Activated T-cell treated with anti-CD3 and anti-CD28 coated beads, Interleukin-2, amount 50 U/mL, for 48 hours (primary cell): ENCODE data around the gene PRKG1.
"Not testable (repeated sequence)": the region's sequence is repeated elsewhere in the genome, so short reads cannot be mapped to it uniquely, and the experiment has no call there.

Experiments
- DNase-seq, 2 experiments: peaks; one replicate each; pipeline ENCODE4 v3.0.0-alpha.2; 2020

The PRKG1 gene

GRCh38 chr10:51672039-51672535, 597.8 kb downstream of the PRKG1 start:
- DNase-seq: no peak

- DNase-seq: no peak
These were observed 600.8 kb downstream of the PRKG1 start for GRCh38 chr10:51675088-51675487.

DNA sequence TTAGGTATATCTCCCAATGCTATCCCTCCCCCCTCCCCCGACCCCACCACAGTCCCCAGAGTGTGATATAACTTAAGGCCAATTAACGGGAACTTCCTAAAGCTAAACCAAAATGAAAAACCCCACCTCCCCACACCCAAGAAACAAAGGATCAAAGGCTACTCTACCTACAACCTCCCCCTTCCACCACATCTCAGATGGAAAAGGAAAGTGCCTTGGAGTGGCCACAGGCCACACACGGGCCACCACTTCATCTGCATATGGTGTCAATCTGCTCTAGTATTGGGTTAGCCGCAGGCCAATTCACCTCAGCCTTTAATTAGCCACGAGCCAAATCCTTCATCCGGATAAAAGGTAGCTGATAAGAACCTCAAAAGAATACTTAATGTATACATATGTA, 605.6 kb downstream of the PRKG1 start:
- no peak for DNase-seq

DNA sequence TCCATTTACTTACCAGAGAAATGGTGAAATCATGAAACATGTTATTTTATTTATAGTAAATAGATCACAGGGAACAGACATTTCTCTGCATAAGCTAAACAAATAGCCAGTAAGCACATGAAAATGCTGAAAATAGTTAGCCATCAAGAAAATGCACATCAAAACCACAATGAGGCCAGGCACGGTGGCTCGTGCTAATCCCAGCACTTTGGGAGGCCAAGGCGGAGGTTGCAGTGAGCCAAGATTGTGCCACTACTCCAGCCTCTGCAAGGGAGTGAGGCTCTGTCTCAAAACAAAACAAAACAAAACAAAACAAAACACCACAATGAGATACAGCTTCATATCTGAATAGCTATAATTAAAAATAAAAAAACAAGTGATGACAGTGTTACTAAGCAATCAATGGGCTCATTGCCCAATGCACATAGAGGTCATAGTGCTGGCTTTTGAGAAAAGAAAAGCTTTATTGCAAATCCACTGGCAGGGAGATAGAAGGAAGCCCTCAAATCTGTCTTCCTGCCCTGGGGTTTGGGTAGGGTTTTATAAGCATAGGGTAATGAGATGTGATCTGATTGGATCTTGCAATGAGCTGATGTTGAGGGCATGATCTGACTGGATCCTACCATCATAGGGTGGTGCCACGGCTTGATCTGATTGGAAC, 608.9 kb downstream of the PRKG1 start:
- no peak for DNase-seq

DNA sequence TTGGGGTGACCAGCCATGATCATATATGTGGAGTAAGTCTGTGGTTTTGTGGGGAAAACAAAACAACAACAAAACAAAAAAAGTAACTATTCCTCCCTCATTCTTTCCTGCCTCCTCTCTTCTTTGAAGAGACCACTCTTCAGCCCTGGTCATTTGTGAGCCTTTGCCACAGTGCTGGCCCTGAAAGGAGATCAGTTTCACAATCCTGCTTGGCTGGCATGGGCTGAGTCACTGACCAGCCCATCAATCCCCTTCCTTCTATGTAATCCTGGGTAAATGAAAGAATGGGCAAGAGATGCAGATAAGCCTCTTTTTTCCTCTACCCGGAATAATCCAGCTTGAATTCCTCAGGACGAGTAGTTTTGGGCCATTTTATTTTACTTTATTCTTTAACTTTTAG, 611.5 kb downstream of the PRKG1 start:
- no peak for DNase-seq

DNA sequence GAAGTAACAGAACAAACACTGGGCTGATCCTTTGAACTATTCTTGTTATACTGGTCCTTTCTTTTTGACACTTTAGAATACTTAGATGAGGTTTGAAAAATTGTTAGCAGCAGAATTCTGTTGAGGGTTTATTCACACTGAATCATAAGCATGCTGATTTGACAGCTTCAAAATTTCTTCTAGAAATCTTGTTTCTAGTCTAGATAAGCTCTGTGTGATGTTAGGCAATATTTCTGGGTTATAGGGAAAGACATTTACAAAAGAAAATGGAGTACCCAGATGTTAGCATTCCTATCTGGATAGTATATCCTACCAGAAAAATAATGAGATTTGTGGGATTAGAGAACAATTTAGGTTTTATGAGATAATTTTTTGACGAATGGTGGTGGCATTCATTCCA, 613.0 kb downstream of the PRKG1 start:
- DNase-seq: no peak

DNA sequence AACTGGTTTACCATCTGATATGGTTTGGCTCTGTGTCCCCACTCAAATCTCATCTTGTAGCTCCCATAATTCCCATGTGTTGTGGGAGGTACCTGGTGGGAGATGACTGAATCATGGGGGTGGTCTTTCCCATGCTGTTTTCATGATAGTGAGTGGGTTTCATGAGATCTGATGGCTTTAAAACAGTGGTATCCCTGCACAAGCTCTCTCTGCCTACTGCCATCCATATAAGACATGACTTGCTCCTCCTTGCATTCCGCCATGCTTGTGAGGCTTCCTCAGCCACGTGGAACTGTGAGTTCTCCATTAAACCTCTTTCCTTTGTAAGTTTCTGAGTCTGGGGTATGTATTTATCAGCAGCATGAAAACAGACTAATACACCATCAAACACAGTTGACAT, 614.5 kb downstream of the PRKG1 start:
- not testable (repeated sequence) for DNase-seq

GRCh38 chr10:51689536-51689935, 615.2 kb downstream of the PRKG1 start:
- no peak for DNase-seq

DNA sequence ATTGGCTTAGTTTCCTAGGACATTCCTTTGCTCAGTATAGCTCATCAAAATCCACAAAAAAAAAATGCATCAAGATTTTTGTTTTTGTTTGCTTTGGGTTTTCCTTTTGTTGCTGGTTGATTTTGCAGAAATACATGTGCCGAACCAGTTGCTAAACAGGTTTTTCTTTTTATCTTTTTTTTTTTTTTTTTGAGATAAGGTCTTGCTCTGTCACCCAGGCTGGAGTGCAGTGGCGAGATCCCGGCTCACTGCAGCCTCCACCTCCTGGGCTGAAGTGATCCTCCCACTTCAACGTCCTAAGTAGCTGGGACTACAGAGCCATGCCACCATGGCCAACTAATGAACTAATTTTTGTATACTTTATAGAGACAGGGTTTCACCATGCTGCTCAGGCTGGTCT, 616.8 kb downstream of the PRKG1 start:
- no peak for DNase-seq

- no peak for DNase-seq
These were observed 619.9 kb downstream of the PRKG1 start for GRCh38 chr10:51694086-51694768.

GRCh38 chr10:51696251-51696650, 622.0 kb downstream of the PRKG1 start:
- no peak for DNase-seq

GRCh38 chr10:51698473-51699063, 624.3 kb downstream of the PRKG1 start:
- DNase-seq: no peak

GRCh38 chr10:51699145-51699474, 624.8 kb downstream of the PRKG1 start:
- no peak for DNase-seq

DNA sequence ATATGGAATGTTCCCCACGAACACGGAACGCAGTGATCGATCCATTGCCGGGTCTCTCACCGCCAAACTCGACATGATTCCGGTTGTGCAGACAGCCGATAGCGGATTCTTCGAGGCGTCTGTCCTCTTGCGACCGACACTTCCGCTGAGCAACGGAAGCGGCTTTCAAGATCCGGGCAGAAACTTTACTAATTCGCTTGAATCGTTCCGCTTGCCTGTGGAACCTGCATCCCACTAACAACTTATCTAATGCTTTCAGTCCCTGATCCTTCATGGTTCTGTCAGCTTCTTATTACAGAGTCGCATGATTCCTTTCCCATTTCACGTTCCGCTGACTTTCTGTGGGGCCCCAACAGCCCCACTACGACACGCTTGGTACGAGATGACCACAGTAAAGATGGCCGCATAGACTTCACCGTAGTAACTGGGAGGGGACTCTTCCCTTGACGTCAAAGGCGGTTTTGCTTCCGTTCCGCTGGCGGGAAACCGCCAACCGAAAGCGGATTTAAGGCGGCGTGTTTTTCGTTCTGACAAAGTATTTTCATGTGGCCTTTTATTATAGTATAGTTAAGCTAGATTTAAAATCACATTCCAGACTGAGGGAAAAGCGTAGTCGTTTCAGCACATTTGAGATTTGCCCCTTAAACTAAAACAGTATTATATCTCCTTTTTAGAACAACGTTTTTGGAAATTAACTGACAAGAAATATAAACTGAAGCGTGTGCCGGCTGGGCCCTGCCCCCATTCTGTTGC, 625.4 kb downstream of the PRKG1 start, which contains the start of gene CSTF2T:
TSS of gene CSTF2T (minus strand) at position 121 of the 753 bp plus-strand sequence. CDS start at position 75, 46 bp downstream.
- peak; percentile 91 to 92 for DNase-seq

- DNase-seq: no peak
These were observed 626.0 kb downstream of the PRKG1 start for GRCh38 chr10:51700228-51700817.

DNA sequence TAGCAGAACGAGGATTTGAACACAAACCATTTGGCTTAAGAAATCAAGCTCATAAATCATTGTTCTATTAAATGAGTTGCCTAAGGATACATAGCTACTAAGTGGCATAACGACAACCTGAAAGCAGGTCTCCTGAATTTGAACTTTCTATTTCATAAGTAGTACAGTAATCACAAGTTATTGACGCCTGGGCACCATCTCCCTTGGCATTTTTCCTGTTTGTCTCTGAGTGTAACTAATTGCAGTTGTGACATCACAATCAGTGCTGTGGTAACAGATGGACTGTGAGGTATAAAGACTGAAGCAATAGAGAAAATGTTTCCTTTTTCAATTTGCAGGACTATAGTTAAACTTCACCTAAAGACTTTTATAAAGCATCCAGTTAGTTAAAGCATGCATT, 631.5 kb downstream of the PRKG1 start:
- DNase-seq: no peak

DNA sequence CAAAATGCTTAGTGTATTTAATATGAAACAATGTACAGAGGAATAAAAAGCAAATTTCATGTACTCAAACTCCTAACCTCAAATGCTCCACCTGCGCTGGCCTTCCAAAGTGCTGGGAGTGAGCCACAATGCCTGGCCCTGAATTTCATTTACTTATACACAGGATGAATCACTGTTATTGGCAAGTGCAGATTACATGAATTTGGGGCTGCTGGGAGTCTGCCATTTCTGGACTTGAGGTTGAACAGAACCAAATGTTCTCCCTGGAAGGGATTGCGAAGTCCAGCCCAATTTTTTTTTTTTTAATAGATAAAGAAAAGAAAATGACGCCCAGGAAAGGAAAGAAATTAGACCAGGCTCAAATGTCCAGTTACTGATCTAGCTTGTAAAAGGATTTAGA, 631.9 kb downstream of the PRKG1 start:
- DNase-seq: no peak

- no peak for DNase-seq
These were observed 633.1 kb downstream of the PRKG1 start for GRCh38 chr10:51707392-51707791.

DNA sequence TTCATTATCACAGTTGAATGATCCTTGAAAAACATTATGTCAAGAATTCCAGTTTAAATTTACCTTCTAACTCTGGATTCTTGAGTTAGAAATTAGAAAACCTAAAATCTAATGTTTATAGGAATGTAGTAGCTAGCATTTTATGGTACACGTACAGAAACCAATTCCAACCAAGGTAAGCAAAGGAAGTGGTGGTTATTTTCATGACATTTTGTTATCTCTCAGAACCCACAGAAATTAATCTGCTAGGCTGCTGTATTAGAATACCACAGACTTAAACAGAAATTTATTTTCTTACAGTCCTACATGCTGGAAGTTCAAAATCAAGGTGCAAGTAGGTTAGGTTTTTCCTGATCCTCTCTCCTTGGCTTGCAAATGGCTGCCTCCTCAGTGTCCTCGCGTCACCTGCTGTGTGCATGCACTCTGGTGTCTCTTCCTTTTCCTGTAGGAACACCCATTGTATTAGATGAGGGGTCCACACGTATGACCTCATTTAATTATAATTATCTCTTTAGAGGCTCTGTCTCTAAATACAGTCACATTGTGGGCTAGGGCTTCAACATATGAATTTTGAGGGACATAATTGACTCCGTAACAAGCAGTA, 633.6 kb downstream of the PRKG1 start:
- no peak for DNase-seq

DNA sequence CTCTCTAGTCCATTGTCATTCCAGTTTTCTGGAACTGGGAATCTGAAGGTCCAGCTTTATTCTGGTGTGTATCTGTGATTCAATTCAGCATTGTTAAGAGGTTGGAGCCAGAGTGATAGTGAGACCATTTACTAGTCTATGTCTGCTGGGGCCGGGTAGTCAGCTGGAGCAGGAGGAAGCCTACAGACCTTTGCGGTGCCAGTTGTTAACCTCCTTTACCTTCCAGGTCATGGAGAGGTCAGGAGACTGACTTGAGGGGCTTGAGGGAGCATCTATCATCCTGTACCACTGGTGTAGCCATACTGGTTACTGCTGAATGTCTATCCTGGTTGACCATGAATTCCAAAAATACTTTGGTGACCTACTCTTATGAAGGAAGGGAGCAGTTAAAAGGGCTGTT, 634.3 kb downstream of the PRKG1 start:
- DNase-seq: no peak

DNA sequence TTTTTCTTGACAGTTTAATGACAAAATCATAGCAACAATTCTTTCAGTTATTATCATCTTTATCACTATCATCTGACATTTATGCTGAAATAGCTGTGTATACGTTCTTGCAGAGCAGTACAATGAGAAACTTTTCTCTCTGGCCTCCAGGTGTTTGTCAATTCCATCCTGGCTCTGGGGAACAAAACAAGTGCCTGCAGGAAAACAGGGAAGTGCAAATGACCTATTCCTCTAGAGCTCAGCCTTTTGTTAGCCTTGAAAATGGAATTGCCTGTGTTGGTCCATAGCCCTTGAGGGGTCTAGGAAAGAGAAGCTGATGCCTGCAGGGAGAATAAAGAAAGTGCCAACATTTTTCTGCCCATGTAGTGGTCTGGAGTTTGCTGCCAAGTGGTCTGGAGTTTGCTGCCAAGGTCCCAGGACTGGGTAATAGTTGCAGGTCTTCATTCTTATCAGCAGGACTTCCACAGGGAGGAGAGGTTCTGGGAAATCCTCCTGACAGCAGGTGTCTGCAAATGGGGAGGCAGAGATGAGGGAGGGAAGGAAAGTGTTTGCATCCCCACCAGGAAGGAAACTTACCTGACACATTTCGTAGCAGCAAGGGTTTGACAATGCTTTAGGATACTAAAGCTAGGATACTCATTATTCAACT, 635.2 kb downstream of the PRKG1 start:
- DNase-seq: no peak

DNA sequence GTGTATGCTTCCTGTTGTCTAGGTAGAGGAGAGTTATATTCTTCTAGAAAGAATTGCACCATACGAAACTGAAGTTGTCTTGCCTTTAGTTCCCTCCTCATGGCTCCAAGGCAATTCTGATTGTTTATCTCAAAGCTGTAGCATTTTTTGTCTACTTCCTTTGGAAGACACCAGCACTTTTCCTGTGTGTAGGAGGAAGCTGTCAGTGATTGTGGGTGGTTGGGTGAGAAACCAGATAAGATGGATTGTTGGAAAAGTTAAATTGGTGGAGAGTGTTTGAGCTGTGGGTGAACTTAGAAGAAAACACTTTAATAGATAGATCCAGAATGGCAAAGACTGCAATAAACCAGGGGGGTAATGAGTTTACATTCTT, 637.2 kb downstream of the PRKG1 start:
- DNase-seq: no peak
